Fibroblast of skin of scalp (primary cell): ENCODE data around the gene COX18.
A peak's percentile ranks its signal among the peaks of the same experiment; 100 is the strongest.

Experiments used
- DNase-seq: peaks from one replicate; pipeline ENCODE4 v3.0.0-alpha.2; 2013

The COX18 gene

GRCh38 chr4:73051625-73052024, 17.9 kb downstream of the COX18 start:
- DNase-seq, result no peak

- DNase-seq, result no peak
These were observed 23.6 kb downstream of the COX18 start for GRCh38 chr4:73045879-73046278.

GRCh38 chr4:73037057-73037456, 32.5 kb downstream of the COX18 start:
- no peak for DNase-seq

GRCh38 chr4:73036123-73036522, 33.4 kb downstream of the COX18 start:
- no peak for DNase-seq

GRCh38 chr4:73034896-73035295, 34.6 kb downstream of the COX18 start:
- DNase-seq, result no peak

GRCh38 chr4:73028621-73029020, 40.9 kb downstream of the COX18 start:
- no peak for DNase-seq

- DNase-seq, result peak; percentile 46
These were observed 47.9 kb downstream of the COX18 start for GRCh38 chr4:73021634-73022033.

- DNase-seq, result peak; percentile 53
These were observed 50.0 kb downstream of the COX18 start for GRCh38 chr4:73019462-73020047.

- no peak for DNase-seq
These were observed 50.9 kb downstream of the COX18 start for GRCh38 chr4:73018595-73018994.

- no peak for DNase-seq
These were observed 56.2 kb downstream of the COX18 start for GRCh38 chr4:73013310-73013709.

- DNase-seq, result no peak
These were observed 56.8 kb downstream of the COX18 start for GRCh38 chr4:73012673-73013072.

- no peak for DNase-seq
These were observed 57.9 kb downstream of the COX18 start for GRCh38 chr4:73011629-73011985.

GRCh38 chr4:73010789-73011628, 58.5 kb downstream of the COX18 start:
- no peak for DNase-seq

GRCh38 chr4:73007526-73008100, 61.9 kb downstream of the COX18 start:
- DNase-seq, result no peak

- DNase-seq, result no peak
These were observed 63.1 kb downstream of the COX18 start for GRCh38 chr4:73006286-73006990.

- DNase-seq, result no peak
These were observed 64.0 kb downstream of the COX18 start for GRCh38 chr4:73005514-73005913.
